Fibroblast of pulmonary artery (primary cell): ENCODE data around the gene PHF10.

Experiments used
- DNase-seq: peaks from one replicate; pipeline ENCODE4 v3.0.0-alpha.2; 2010; ENCODE audit warnings: low read depth
- H3K4me3 ChIP-seq: replicated peaks from 2 replicates; pipeline ENCODE4 v1.5.1; 2011; ENCODE audit warnings: low read depth, mild to moderate bottlenecking, control low read depth, low read length, moderate library complexity
- TF ChIP-seq, protein P1 (sequence below): IDR thresholded peaks from 2 replicates; pipeline ENCODE4 v1.5.1; 2011; ENCODE audit warnings: mild to moderate bottlenecking, control low read depth, low read length, inconsistent platforms; ENCODE audit errors: missing control alignments

The PHF10 gene

DNA sequence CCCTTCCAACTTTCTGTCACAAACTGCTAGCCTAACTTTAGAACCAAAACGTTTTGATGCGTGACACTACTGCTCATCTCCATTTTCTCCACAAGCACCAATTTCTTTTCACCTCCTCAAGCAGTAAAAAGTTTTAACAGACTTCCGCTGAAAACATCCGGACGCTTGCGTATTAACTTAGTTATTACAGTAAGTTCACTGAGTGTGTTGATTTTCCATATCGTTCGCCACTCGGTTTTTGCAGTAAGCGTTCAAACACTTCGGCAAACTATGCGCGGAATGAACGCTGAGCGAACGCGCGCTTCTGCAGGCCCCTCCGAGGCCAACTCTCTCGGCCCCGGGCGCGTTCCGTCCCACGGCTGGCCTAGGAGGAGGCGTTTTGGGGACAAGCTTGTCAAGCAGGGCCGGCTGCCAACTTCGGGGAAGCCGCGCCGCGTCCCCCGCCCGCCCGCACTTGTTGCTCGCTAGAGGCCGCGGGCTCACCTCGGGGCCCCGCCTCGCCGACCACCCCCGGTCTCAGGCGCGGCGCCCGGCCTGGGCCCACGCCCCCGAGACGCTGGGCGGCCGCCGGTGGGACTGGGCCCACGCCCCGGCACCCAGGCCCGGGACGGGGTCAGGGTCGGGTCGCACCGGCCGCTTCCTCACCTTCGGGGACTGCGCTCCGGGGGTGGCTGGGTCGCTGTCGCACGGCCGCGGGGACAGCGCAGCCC, 945 bp downstream of the PHF10 start:
- DNase-seq, result peak; percentile 72
- TF ChIP-seq, protein P1, sequence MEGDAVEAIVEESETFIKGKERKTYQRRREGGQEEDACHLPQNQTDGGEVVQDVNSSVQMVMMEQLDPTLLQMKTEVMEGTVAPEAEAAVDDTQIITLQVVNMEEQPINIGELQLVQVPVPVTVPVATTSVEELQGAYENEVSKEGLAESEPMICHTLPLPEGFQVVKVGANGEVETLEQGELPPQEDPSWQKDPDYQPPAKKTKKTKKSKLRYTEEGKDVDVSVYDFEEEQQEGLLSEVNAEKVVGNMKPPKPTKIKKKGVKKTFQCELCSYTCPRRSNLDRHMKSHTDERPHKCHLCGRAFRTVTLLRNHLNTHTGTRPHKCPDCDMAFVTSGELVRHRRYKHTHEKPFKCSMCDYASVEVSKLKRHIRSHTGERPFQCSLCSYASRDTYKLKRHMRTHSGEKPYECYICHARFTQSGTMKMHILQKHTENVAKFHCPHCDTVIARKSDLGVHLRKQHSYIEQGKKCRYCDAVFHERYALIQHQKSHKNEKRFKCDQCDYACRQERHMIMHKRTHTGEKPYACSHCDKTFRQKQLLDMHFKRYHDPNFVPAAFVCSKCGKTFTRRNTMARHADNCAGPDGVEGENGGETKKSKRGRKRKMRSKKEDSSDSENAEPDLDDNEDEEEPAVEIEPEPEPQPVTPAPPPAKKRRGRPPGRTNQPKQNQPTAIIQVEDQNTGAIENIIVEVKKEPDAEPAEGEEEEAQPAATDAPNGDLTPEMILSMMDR, result no peak

DNA sequence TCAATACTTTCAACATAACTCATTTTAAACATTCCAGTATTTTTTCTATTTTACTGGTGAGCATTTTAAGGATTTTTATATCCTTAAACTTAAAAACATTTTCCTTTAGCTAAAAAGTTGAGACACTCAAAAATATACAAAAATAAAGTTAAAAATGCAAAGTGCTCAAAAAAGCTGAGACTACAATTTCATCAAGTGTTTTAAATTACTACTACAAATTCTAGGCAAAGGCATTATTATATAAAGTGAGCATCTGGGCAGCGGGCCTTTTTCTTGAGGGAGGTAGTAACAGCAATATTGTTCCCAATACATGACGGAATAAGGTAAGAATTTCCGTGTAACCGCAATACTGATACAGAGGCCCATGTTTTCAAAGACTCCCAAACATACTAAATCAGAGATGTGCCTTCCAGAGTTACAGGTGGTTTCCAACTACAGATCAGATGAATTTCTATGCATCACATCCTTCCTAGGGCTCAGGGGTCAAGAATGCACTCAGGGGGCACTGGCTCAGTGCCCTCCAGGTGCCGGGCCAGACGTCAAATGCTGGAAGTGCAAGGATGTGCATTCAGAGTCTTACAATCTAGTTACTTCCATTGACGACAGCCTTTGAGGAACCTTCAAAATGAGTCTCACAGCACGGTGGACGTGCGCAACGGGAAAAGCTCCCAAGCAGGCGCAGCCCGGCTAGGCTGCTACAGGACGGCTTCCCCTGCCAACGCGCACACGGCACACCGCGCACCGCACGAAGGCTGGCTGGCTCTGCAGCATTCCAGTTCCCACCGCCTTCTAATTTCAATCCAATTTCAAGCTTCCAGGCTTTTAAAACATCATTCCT, 1.7 kb downstream of the PHF10 start:
- peak overlapping the region; percentile 72 for H3K4me3 ChIP-seq
- TF ChIP-seq, protein P1, result no peak
- DNase-seq, result peak; percentile 83

More for the DNA sequence above, 945 bp downstream of the PHF10 start:
- peak overlapping the region; percentile 72 for H3K4me3 ChIP-seq

DNA sequence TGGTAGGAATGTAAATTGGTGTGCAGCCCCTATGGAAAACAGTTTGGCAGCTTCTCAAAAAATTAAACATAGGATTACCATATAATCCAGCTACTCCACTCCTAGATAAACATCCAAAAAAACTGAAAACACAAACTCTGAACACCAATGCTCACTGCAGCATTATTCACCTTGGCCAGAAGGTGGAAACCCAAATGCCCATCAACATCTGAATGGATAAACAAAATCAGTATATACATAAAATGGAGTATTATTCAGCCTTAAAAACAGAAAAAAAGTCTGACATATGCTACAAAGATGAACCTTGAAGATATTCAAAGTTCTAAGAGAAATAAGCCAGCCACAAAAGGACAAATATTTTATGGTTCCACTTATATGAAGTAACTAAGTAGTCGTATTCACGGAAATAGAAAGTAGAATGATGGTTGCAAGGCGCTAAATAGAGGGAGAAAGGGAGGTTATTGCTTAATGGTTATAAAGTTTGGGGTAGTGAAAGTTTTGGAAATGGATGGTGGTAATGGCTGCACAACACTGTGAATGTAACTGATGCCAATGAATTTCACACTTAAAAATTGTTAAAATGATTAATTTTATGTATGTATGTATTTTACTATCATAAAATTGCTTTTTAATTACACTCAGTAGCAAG, 4.0 kb downstream of the PHF10 start:
- no peak for DNase-seq
- TF ChIP-seq, protein P1, result peak; percentile 25
- no peak overlapping the region for H3K4me3 ChIP-seq

DNA sequence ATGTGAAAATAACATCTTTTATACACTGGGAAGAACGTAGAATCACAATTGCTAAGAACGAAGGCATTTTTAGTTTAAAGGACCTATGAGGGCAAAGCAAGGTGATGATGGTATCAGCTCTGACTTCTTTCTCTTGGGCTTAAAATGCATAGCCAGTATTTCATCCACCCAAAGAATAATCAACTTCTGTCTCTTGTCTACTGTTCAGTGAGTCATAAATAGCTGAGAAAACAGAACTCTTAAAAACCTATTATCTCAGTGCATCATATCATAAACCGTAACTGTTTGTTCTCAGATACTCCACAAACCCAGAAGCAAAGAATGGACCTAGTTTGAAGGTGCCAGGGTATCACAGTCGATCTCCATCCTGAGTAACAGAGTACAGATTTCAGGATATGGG, 5.2 kb downstream of the PHF10 start:
- H3K4me3 ChIP-seq, result no peak overlapping the region
- TF ChIP-seq, protein P1, result no peak

DNA sequence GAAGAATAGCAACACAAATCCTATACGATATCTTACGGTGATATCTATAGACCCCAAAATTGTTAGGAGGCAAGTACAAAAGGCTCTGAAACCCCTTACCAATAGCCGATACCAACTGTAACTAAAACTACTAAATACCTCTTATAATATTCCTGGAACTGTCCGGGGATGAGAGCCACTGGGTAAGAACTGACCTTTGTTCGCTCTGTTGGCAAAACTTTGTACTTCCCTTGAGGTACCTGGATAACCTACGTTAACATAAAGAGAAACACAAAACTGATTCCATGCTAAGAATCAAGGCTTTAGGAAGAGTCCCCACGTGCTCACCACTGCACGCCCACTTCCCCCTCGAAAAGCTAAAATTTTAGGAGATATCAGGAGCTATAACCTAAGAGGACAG, 9.7 kb downstream of the PHF10 start:
- no peak overlapping the region for H3K4me3 ChIP-seq
- no peak for DNase-seq
- TF ChIP-seq, protein P1, result no peak

More for the DNA sequence above, 5.2 kb downstream of the PHF10 start:
- peak; percentile 23 for DNase-seq

DNA sequence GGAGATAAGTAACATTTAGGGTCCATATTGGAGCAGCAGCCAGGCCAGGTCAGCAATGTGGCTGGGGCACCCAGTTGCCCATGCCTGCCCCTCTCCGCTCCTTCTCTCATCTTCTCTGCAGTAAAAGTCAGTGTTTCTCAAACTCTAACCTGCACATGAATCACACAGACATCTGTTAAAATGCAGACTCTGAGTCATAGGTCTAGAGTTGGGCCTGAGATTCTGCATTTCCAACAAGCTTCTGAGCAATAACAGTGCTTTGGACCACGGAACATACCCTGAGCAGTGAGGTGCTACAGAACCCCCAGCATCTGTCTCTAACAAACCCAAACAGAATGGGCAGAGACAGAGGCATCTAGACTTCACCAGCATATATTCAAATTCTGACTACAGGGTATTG, 10.1 kb downstream of the PHF10 start:
- no peak overlapping the region for H3K4me3 ChIP-seq
- no peak for DNase-seq
- TF ChIP-seq, protein P1, result no peak
